DMS 273 treated with DMSO at 0.1 percent for 48 hours (cell line): Measurements from ENCODE around the gene TMEM266.

Experiments
- DNase-seq: peaks from one replicate; lab custom pipeline; 2025; lab: John Stamatoyannopoulos, UW

TMEM266 gene

GRCh38 chr15:76235186-76235826, 175.5 kb downstream of the TMEM266 start:
- DNase-seq = peak; percentile 22

DNA sequence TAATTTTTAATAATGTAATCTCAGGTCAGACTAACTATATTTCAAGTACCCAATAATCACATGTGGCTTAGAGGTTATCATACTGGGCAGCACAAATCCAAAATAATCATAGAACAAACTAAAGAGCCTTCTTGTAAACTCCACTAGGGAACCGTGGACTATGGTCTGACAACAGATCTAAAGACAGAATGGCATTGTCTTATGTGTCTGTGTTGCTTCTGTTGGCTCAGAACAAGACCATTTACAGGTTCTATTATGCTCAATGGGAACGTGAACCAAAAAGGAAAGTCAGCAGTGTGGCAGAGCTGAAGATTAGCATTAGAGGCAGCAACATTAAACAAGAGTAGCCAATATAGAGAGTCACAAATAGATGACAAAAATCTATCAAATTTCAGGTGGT, 176.6 kb downstream of the TMEM266 start:
- DNase-seq = no peak

DNA sequence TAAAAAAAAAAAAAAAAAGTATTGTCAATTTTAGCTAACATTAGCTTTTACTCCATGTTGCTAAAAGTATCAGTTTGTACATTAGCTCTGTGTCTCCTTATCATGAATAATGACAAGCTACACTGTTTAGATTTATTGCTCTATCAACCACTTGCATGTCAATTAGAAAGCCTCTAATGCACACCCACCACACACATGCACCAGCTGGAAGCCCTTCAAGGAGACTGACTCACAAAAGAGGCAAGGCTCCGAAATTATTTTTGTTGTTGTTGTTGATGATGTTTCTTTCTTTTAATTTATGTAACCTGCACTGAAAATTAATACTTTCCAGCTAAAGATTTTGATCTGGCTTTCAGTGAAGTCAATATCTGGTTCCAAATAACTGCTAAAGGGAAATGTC, 180.0 kb downstream of the TMEM266 start:
- peak; percentile 9 for DNase-seq

DNA sequence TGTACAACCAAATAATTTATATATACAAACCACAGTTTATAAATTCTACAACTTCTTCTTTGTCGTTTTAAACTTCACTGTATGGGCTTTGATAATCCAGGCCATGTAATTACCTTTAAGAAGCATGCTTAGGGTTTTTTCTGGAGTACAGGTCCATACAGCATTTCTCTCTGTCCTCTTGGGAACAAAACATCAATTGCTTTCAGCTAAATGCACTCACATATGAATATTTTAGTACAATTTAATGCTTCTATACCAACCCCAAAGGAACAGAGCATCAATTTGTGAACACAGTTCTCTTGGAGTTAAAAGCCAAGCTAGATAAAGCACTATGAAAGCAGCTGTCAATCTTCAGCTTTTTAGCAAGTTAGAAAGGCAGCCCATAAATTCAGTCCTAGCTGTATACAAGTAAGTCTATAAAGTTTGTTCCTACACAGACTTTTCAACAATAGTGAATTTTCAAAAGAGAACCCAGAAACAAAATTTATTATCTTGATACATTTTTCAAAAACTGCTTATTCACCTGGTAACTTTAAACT, 185.4 kb downstream of the TMEM266 start:
- DNase-seq = no peak

DNA sequence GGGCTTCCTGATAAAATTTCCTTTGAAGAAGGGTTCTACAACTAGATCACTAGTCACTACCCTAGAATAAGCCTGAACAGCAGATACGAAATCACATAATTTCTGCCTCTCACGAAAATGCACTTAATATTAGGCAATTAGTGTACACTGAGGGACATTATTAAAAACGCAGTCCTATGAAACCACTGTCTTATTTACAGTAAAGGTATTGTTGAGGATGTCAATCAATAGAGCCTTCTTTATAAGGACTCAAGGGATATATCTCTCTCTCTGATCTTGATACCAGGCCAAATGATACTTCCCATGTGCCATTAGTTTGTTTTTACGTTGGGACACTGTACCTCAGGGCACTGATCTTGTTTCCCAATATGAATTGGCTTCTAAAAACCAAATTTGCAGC, 191.9 kb downstream of the TMEM266 start:
- DNase-seq = no peak

GRCh38 chr15:76252249-76252648, 192.5 kb downstream of the TMEM266 start:
- DNase-seq = no peak

- peak; percentile 8 for DNase-seq
Measured at GRCh38 chr15:76253691-76254473, 194.1 kb downstream of the TMEM266 start.
